HUDEP-2 (cell line): ENCODE results near the gene OPCML.

Source experiments
- DNase-seq, 76 experiments: peaks; one replicate each; lab custom pipeline; 2025; ENCODE audit not compliant: unreplicated experiment in 76 of 76; lab: John Stamatoyannopoulos, UW

OPCML gene

DNA sequence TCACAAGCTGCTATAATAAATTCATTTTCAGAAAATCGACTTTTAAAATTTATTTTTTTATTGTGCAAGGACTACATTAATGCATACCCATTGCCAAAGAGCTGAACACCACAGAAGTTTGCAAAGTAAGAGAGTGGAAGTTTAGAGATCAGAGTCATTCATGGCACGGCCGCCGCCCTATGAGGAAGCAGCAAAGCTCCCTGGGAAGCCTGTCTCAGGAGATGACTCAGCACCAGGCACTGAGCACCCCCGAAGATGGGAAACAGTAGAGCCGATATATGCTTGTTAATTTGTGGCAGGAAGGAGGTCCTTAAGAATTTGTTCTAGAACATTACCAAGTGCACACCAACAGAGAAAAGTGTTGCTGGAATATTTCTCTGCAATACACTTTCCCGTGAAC is 693.7 kb downstream of the OPCML start:
- DNase-seq = peak in 1 of 76 experiments; percentile 0

DNA sequence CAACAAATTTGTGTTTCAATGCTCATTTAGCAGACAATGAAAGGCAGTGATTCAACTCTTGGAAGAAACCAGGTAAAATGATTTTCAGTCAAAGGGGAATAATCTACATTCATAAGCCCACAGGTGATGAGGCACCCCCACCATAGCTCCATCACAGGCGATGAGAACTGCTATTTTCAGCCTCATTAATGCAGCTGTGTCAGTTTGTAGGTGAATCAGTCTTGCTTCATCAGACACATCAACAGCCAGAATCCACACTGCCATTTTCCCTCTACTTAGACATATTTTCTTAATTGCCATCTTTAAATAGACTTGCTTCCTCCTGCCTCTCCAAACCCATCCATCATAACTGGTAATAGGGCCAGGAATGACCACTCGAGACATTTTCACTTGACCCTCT is 701.0 kb downstream of the OPCML start:
- DNase-seq = no peak

GRCh38 chr11:132824642-132825041 is 707.7 kb downstream of the OPCML start:
- no peak for DNase-seq

GRCh38 chr11:132822276-132822675 is 710.0 kb downstream of the OPCML start:
- no peak for DNase-seq

DNA sequence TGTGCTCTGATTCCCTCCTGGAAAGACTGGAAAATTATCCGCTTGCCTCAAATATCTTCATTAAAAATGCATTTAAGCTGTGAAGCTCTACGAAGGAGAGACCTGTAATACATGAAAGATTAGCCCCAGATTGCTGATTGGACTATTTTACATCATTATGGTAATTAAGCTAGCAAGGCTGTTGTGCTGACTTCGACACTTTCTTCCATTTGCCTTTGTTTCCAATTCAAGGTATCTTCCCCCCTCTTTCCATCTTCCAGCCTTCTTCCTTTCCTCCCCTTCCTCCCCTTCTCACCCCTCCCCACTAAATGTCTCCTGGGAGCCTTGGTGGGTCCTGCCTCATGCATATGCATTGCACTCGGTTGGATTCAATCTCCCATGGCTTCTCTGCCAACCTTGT is 710.8 kb downstream of the OPCML start:
- no peak for DNase-seq

DNA sequence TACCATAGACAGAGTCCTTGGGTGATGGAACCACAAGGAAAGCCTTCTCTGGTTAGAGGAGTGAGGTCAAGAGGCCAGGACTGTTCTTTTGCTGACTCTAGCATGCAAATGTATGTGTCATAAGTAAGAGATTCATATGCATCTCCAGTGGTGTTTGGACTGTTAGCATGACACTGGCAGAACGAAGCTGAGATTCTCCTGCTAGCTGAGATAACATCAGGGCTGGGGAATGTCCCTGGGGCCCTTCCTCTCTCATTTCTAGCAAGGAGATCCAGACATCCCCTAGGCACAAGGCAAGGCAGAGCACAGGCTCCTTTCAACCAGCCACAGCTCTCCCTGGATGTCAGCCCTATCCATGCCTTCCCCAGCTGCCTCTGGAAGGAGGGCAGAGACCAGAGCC is 711.3 kb downstream of the OPCML start:
- no peak for DNase-seq

DNA sequence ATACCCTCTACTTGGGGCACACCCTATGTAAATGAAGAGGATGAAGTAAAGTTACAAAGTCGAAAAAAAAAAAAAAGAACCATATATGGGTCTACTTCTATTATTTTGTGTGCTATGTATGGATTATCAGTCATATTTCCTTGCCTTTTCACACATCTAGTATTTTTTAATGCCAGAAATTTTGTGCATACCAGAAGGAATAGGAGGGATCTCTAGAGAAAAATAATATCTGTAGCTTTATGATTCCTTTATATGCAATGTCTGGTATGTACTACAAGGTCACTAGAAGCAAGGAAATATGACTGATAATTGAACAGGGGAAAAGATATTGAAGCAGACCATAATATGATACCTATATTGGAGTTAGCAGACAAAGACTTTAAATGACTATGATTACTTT is 713.4 kb downstream of the OPCML start:
- DNase-seq = no peak

- DNase-seq = no peak
These were observed 714.9 kb downstream of the OPCML start for GRCh38 chr11:132817387-132817786.

GRCh38 chr11:132814410-132814809 is 717.9 kb downstream of the OPCML start:
- DNase-seq = no peak

- DNase-seq = no peak
These were observed 720.7 kb downstream of the OPCML start for GRCh38 chr11:132811649-132812048.

GRCh38 chr11:132809070-132809469 is 723.2 kb downstream of the OPCML start:
- no peak for DNase-seq

GRCh38 chr11:132804258-132804657 is 728.0 kb downstream of the OPCML start:
- DNase-seq = peak in 1 of 76 experiments; percentile 0

DNA sequence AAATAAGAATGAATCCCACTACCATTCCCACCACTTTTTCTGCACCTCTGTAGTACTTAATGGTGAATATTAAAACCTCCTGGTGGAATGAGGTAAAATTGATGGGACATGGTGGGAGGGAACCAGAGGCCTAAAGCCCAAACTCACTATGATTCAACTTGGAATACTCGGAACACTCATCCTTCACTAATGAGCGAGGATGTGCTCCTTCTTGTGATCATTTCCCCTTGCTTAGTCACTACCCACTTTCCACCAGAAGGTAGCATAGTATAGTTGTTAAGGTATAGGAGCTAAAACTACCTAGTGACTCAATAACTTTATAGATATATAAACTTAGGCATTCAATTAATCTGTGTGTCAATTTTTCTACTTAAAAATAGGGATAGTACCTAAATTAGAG is 728.9 kb downstream of the OPCML start:
- no peak for DNase-seq

- DNase-seq = no peak
These were observed 729.4 kb downstream of the OPCML start for GRCh38 chr11:132802947-132803346.

DNA sequence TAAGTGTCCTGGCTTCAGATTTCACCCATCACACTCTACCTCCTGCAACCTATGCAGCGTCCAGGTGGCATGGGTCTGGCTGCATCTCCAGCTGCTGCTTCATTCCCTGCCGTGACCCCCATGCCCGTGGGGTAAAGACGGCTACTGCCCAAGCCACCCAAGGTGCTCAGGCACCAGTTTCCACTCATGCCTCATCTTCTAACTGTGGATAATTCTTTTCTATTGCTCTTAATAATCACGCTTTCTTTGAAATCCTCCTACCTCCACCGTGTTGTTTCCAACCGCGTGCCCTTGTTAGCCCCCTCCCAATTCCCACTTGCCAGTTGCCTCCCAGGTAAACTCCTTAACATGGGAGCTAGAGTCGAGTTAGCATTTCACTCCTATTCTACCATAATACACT is 738.5 kb downstream of the OPCML start:
- no peak for DNase-seq

DNA sequence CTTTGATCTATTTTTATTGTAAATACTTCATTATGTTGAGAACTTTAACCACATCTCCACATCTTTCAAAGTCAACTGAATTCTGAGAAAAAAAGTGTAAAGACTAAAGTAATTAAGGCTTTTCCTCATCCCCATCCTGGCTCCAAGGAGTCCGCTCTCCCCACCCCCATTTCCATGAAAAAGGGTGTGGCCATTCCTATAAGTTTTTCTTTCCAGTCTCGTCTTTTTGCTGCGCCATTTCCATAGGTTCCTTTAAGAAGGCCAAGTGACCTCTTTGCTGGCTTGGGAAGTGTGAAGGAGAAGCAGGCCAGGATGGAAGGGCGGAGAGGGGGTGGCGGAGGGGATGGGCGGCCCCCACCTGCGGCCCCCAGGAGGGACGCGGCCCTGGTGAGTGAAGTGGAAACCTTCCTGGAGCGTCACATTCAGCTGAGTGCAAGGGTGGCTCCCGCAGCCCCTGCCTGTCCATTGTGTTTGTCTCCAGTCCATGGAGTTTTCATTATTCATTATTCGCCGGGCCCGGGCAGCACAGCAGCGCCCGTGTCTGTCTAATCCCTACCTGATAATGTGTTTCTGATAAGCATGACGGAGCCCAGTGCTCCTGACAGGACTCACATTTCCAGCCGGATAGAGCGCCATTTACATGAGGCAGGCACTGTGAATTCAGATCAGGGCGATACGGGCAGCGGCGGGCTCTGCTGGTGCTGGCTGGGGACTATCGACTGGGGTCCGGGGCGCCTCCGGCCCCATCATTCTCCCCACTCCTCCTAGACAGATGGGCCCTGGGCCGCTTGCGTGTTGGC is 739.8 kb downstream of the OPCML start:
- DNase-seq = no peak

DNA sequence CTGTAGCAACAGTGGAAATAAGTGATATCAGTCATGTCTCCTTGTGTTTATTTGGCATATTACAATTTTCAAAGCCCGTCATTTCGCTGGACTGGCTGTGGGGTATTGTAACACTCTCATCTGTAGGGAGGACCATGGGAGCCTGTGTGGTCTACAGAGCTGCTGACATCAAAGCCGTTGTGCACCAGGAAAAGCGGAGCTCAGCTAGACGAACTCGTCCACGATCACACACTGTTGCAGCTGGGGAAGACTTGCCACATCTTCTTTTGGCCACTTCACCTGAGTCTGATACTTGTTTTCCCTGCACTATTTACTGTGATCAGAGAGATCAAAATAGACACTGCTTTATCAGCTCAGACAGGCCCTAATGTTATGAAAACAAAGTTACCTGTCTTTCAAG is 741.3 kb downstream of the OPCML start:
- no peak for DNase-seq

DNA sequence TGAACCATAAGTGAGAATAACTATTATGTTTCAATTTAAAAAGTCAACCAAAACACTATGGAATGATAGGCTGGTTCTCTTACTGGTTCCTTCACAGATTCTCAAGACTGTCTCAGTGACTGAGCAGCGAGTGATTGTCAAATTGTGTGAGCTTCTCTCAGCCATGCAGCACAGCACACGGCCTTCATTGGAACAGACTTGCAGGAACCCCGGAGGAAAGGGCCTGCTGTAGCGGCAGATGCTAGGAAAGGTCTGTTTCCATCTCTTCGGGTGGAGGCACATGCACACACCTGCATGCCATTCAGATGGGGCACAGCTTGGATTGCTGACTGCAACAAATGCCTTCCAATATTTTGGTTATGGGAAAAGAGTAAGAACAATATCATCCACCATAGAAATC is 741.8 kb downstream of the OPCML start:
- no peak for DNase-seq

DNA sequence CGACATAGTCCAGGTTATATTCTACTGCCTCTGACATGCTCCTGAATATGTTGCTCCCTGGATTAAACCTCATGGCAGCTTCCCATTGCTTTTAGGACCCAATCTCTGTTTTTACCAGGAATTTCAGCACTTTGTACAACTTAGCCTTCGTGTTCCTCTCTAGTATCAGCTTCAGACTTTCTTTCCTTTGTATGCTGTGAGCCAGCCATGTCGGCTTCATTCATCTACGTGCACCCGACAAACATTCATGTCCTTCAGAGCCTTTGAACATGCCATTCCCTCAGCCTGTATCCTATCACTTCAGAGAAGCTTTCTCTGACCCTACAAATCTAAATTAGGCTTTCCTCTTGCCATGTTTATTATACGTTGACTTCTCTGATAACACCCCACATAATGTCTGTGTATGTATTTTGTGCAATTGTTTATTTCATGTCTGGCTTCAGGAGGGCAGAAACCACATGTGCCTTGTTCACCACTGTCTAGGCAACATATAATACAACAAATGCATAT is 743.4 kb downstream of the OPCML start:
- no peak for DNase-seq

- DNase-seq = no peak
These were observed 746.4 kb downstream of the OPCML start for GRCh38 chr11:132785878-132786277.

GRCh38 chr11:132784441-132784840 is 747.9 kb downstream of the OPCML start:
- no peak for DNase-seq

- DNase-seq = no peak
These were observed 750.2 kb downstream of the OPCML start for GRCh38 chr11:132782102-132782501.

GRCh38 chr11:132780046-132780445 is 752.3 kb downstream of the OPCML start:
- no peak for DNase-seq
